Upper lobe of left lung (tissue), 6 donors: ENCODE results near the gene SOCS7. TPM values are rescaled to one million over a fixed set of nuclear protein-coding genes. Genes with fewer than 3 reads are reported as not detected.

ENCODE experiments used
- ATAC-seq, 2 donors: fragments of 200-7000 bp; cut with Tn5 transposase; one replicate each; pipeline ENCODE4 v1.9.1; 2022; ENCODE audit warnings: mild to moderate bottlenecking in 2 of 2, moderate library complexity in 2 of 2; ENCODE audit not compliant: low FRiP score in 2 of 2
- DNase-seq, 2 donors: peaks; one replicate each; pipeline ENCODE4 v3.0.0-alpha.2; 2019 to 2020
- H3K27ac ChIP-seq, 4 donors: fragments of 200-600 bp; sonication (generic); one replicate each; pipeline ENCODE4 v1.5.1; 2016 to 2019
- H3K27me3 ChIP-seq, 4 donors: fragments of 200-600 bp; sonication (generic); one replicate each; pipeline ENCODE4 v1.5.1; 2017 to 2019
- H3K36me3 ChIP-seq, 4 donors: fragments of 200-600 bp; sonication (generic); one replicate each; pipeline ENCODE4 v1.5.1; 2016 to 2019
- H3K4me1 ChIP-seq, 4 donors: fragments of 200-600 bp; sonication (generic); one replicate each; pipeline ENCODE4 v1.5.1; 2018 to 2019
- H3K4me3 ChIP-seq, 4 donors: fragments of 200-600 bp; sonication (generic); one replicate each; pipeline ENCODE4 v1.5.1; 2017 to 2019; ENCODE audit warnings: mild to moderate bottlenecking in 2 of 4, moderate library complexity in 1 of 4
- H3K9me3 ChIP-seq, 4 donors: fragments of 200-600 bp; sonication (generic); one replicate each; pipeline ENCODE4 v1.5.1; 2018 to 2019
- EP300 ChIP-seq, 4 donors: sonication (generic); formaldehyde crosslinking; IDR thresholded peaks; one replicate each; pipeline ENCODE4 v1.5.1; 2017; ENCODE audit warnings: antibody characterized with exemption in 4 of 4, control low read depth in 2 of 4
- POLR2A ChIP-seq, 4 donors: fragments of 450-650 bp; IDR thresholded peaks; one replicate each; pipeline ENCODE4 v1.5.1; 2016 to 2017; ENCODE audit warnings: antibody characterized with exemption in 4 of 4, mild to moderate bottlenecking in 2 of 4
- POLR2AphosphoS5 ChIP-seq, 2 donors: sonication (generic); formaldehyde crosslinking; IDR thresholded peaks; one replicate each; pipeline ENCODE4 v1.5.1; 2017; ENCODE audit warnings: antibody characterized with exemption in 2 of 2
- WGBS, 2 donors: methylation state at CpG; one replicate each; pipeline ENCODE4 v1.1.5; 2017 to 2018; 5-methylcytosine and 5-hydroxymethylcytosine counted together
- total RNA-seq, 6 donors: library from RNA; depleted of rRNA in 4 of 6; stranded (reverse); fragments of >200 nt in 4 of 6; gene quantifications; one replicate each; pipeline versions ENCODE4 v1.1.0 to v1.2.1, GENCODE V29; 2016 to 2021
- TF ChIP-seq, protein P1 (sequence below), 6 experiments: fragments of 450-650 bp in 4 of 6; fragments of 200-600 bp in 2 of 6; sonication (generic) in 2 of 6; IDR thresholded peaks; one replicate each; pipeline ENCODE4 v1.5.1; 2016 to 2019; ENCODE audit warnings: antibody characterized with exemption in 6 of 6
- donor health status: DM: no; HTN: no; CAD: no; lungs with moderate emphysema.
- donor health status: DM: no; HTN: yes; CAD: no; lungs with severe emphysema.

Gene SOCS7
- total RNA-seq, 6 donors from 2014 or later = 17.5 to 40.4 (median 23.3) TPM

DNA sequence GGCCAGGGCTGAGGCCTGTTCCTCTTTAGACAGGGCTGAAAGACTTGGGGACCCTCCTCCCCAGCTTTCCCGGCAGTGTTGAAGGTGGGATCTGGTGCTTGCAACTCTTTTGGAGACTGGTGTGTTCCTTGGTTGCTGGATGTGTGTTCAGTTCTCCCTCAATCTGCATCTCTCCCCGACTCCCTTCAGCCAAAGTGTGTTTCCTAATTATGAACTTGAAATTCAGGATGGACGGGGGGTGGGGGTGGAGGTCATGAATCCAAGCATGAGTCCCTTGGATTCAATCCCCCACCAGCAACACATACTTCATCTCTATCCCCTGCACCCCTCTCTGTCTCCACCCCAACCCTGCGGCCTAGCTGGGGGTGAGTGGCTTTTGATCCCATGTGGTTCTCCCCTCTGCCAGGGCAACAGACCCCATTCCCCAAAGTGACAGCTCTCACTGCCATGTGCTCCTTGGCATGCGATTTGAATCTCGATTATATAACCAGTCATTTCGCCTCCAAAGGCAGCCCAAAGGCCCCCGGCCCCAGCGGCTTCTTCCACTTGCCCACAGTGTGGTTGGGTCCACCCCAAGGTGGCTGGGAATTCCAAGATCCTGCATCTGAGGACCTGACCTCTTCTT is 77.9 kb downstream of the SOCS7 start:
- 45 to 54% methylated on average over 7 to 9 of the region's 9 CpGs for WGBS, 2 donors
- no peak for ATAC-seq
- peaks cover 33 to 53% (median 42%) of the 10 kb centered on the region in 4 donors for H3K4me1 ChIP-seq

DNA sequence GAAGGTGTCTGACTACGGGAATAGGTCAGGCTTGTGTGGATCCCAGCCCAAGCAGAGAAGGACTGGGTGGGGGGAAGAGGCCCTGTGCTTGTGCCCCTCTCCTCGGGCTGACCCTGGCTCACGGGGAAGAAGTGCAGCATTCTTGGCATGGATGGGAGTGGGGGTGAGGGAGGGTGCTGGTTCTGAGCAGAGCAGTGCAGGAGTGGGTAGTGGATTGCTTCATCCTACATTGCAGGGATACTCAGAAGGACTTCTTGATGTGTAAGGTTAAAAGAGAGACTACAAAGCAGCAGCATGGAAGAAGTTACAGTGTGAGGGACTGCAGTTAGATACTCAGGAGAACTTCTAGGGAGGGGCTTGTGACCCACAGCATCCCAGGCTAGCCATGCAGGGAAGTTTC is 78.7 kb downstream of the SOCS7 start:
- no peaks in the 10 kb centered on the region for H3K9me3 ChIP-seq
- DNase-seq (peak in 1 of 2 donors; percentile 35), ATAC-seq (no peak)
- no peak overlapping the region for H3K4me3 ChIP-seq
- peaks cover 27 to 52% (median 36%) of the 10 kb centered on the region in 4 donors for H3K4me1 ChIP-seq
- no peak for TF ChIP-seq POLR2A (IDR thresholded peaks at IDR 0.05)
- TF ChIP-seq, protein P1, sequence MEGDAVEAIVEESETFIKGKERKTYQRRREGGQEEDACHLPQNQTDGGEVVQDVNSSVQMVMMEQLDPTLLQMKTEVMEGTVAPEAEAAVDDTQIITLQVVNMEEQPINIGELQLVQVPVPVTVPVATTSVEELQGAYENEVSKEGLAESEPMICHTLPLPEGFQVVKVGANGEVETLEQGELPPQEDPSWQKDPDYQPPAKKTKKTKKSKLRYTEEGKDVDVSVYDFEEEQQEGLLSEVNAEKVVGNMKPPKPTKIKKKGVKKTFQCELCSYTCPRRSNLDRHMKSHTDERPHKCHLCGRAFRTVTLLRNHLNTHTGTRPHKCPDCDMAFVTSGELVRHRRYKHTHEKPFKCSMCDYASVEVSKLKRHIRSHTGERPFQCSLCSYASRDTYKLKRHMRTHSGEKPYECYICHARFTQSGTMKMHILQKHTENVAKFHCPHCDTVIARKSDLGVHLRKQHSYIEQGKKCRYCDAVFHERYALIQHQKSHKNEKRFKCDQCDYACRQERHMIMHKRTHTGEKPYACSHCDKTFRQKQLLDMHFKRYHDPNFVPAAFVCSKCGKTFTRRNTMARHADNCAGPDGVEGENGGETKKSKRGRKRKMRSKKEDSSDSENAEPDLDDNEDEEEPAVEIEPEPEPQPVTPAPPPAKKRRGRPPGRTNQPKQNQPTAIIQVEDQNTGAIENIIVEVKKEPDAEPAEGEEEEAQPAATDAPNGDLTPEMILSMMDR (IDR thresholded peaks at IDR 0.05) = no peak
- TF ChIP-seq POLR2AphosphoS5 (IDR thresholded peaks at IDR 0.05) = no peak
- TF ChIP-seq EP300 (IDR thresholded peaks at IDR 0.05) = no peak
- WGBS, 2 donors = 29 to 31% methylated on average over 3 of the region's 3 CpGs
- peak overlapping the region in 3 of 4 donors; percentile 61 to 93 (median 88) for H3K27ac ChIP-seq
- H3K36me3 ChIP-seq = no peaks in the 10 kb centered on the region
- H3K27me3 ChIP-seq = no peaks in the 10 kb centered on the region

More for the DNA sequence above, 77.9 kb downstream of the SOCS7 start:
- no peaks in the 10 kb centered on the region for H3K9me3 ChIP-seq
- no peak for DNase-seq
- no peaks in the 10 kb centered on the region for H3K27me3 ChIP-seq
- TF ChIP-seq, protein P1 (IDR thresholded peaks at IDR 0.05) = no peak
- TF ChIP-seq POLR2AphosphoS5 (IDR thresholded peaks at IDR 0.05) (no peak), POLR2A (IDR thresholded peaks at IDR 0.05) (no peak), EP300 (IDR thresholded peaks at IDR 0.05) (no peak)
- H3K36me3 ChIP-seq = no peaks in the 10 kb centered on the region
- peak overlapping the region; percentile 86 to 93 (median 88) for H3K27ac ChIP-seq
- peak overlapping the region; percentile 68 to 90 (median 80) for H3K4me3 ChIP-seq

DNA sequence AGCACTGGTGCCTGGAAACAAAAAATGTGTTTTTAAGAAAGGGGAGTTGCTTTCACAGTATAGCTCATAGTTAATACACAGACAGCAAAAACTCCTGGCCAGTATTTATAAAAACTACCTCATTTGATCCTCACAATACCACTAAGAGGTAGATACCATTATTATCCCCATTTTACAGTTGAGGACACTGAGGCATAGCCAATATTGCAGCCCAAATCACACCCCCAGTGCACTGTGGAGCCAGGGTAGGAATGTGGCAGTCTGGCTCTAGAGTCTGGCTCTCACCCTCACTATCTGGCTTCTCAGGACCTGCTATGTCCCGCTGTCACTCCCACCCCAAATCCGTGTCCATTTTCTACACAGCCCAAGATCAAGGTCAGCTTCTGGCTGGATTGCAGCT is 79.2 kb downstream of the SOCS7 start:
- Histone ChIP-seq H3K9me3 (no peaks in the 10 kb centered on the region), H3K27ac (no peak overlapping the region), H3K27me3 (no peaks in the 10 kb centered on the region), H3K4me1 (peaks cover 27 to 47% (median 31%) of the 10 kb centered on the region in 4 donors), H3K4me3 (no peak overlapping the region), H3K36me3 (no peaks in the 10 kb centered on the region)
- ATAC-seq (no peak), DNase-seq (no peak)
- 83 to 95% methylated on average over 2 of the region's 2 CpGs for WGBS, 2 donors
- TF ChIP-seq POLR2A (IDR thresholded peaks at IDR 0.05) (no peak), EP300 (IDR thresholded peaks at IDR 0.05) (no peak), POLR2AphosphoS5 (IDR thresholded peaks at IDR 0.05) (no peak)
- TF ChIP-seq, protein P1 (IDR thresholded peaks at IDR 0.05) = no peak

DNA sequence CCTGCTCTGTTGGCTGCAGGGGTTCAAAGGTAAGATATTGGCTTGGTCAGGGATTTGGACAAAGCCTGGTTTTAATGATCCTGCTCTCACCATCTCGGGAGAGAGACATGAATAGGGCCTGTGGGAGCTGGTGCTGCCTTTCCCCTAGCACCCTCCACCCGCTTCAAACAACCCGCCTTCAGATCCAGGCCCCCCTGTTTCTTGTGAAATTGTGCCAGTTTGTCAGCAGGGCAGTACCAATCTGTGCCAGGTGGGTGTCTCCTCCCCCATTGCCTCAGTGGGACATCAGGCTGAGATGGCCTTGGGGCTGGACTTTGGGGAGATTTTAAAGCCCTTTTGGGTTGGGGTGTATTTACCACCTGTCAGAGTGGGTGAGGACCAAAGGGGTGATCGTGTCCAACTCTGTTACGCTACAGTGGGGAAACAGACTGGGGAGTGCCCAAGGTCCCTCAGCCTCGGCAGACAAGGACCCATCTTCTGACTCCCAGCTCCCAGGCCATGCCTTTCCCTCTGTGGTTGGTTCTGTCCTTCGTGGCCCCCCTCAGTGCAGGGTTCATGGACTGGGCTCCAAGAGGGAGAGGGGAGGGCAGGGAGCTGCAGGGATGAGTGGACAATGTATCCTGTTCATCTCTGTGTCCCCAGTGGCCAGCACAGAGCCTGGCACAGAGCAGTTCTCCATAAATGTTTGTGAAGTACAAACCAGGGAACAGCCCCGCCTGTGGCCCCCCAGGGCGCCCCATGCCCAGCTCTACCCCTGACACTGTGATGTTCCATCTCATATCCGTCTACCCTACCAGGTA is 79.9 kb downstream of the SOCS7 start:
- Histone ChIP-seq H3K9me3 (no peaks in the 10 kb centered on the region), H3K4me1 (peaks cover 26 to 41% (median 29%) of the 10 kb centered on the region in 4 donors), H3K27ac (no peak overlapping the region), H3K36me3 (no peaks in the 10 kb centered on the region), H3K4me3 (no peak overlapping the region), H3K27me3 (no peaks in the 10 kb centered on the region)
- DNase-seq = no peak
- no peak for ATAC-seq
- TF ChIP-seq, protein P1 (IDR thresholded peaks at IDR 0.05) = no peak
- TF ChIP-seq POLR2AphosphoS5 (IDR thresholded peaks at IDR 0.05) (no peak), POLR2A (IDR thresholded peaks at IDR 0.05) (no peak), EP300 (IDR thresholded peaks at IDR 0.05) (no peak)
- WGBS, 2 donors = 83 to 84% methylated on average over 4 to 10 of the region's 10 CpGs
